GM18508 (cell line): Measurements from ENCODE around the gene DDX17.
A peak's percentile ranks its signal among the peaks of the same experiment; 100 is the strongest.

ENCODE experiments used
- ATAC-seq: cut with Tn5 transposase; IDR thresholded peaks from one replicate; pipeline ENCODE4 v1.9.1; 2021; ENCODE audit warnings: moderate number of reproducible peaks; ENCODE audit not compliant: insufficient read depth, unreplicated experiment

Gene DDX17

GRCh38 chr22:38506118-38506962, at the start of gene DDX17:
Gene DDX17, minus strand, starts transcription at chr22:38506311.
- ATAC-seq: peak; percentile 72

GRCh38 chr22:38554281-38554680, 48.2 kb upstream of the DDX17 start:
- no peak for ATAC-seq

- ATAC-seq: no peak
Observed at GRCh38 chr22:38549101-38549894, 43.2 kb upstream of the DDX17 start.

GRCh38 chr22:38540701-38541100, 34.6 kb upstream of the DDX17 start:
- ATAC-seq: no peak

- no peak for ATAC-seq
Observed at GRCh38 chr22:38531251-38531938, 25.3 kb upstream of the DDX17 start.

GRCh38 chr22:38524429-38524828, 18.3 kb upstream of the DDX17 start:
- no peak for ATAC-seq

GRCh38 chr22:38523479-38523878, 17.4 kb upstream of the DDX17 start:
- ATAC-seq: no peak

GRCh38 chr22:38523029-38523428, 16.9 kb upstream of the DDX17 start:
- no peak for ATAC-seq

- no peak for ATAC-seq
Observed at GRCh38 chr22:38519453-38520250, 13.5 kb upstream of the DDX17 start.

GRCh38 chr22:38518620-38519019, 12.5 kb upstream of the DDX17 start:
- ATAC-seq: no peak

- ATAC-seq: no peak
Observed at GRCh38 chr22:38513063-38513462, 7.0 kb upstream of the DDX17 start.

GRCh38 chr22:38510416-38510970, 4.4 kb upstream of the DDX17 start:
- no peak for ATAC-seq

GRCh38 chr22:38505541-38506117, 482 bp downstream of the DDX17 start:
- ATAC-seq: peak; percentile 4

GRCh38 chr22:38504731-38505540, 1.2 kb downstream of the DDX17 start:
- ATAC-seq: no peak

- no peak for ATAC-seq
Observed at GRCh38 chr22:38503021-38503420, 3.1 kb downstream of the DDX17 start.

- ATAC-seq: no peak
Observed at GRCh38 chr22:38501797-38502672, 4.1 kb downstream of the DDX17 start.

- no peak for ATAC-seq
Observed at GRCh38 chr22:38497869-38498268, 8.2 kb downstream of the DDX17 start.

- no peak for ATAC-seq
Observed at GRCh38 chr22:38494939-38495338, 11.2 kb downstream of the DDX17 start.
